ENCODE data around the gene HECW1. TPM values are rescaled to one million over a fixed set of nuclear protein-coding genes. Genes with fewer than 3 reads are reported as not detected.

The HECW1 gene
- total and polyA plus RNA-seq, 2 experiments from 2014 or later, result 11.0 to 21.8 TPM

DNA sequence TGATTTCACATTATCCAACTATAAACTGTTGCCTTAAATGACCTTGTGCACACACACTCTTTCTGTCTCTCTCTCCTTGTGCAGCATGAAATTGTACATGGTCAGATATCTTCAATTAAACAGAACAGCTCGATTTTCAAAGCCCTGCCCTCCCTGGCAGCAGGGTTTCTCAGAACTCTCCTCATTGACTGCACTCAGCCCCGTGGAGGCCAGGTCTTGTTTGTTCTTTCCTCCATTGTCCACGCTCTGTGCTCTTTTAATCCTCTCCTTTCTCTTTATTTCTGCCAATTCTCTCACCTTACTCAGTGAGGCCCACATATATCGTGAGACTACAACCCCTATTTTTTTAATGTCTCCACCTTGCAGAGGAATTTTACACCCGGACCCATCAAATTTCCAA is 294.5 kb downstream of the HECW1 start:
- Mint-ChIP-seq H3K27ac (no peak overlapping the region), H3K36me3 (ENCODE audit: low read depth) (no peaks in the 10 kb centered on the region), H3K27me3 (ENCODE audit: insufficient read depth, low read depth, poor library complexity) (no peaks in the 10 kb centered on the region), H3K4me1 (peaks cover 10% of the 10 kb centered on the region), H3K4me3 (no peak overlapping the region), H3K9me3 (no peaks in the 10 kb centered on the region)
- H3K4me2 ChIP-seq, result no peak overlapping the region
- no peak for DNase-seq (ENCODE audit: low spot score)
- 0 out of 2 replicates have a peak, but pooled peaks cover 2% of the 10 kb centered on the region for H3K36me3 ChIP-seq (ENCODE audit: insufficient read depth)
- H3K79me2 ChIP-seq (replicated peaks; ENCODE audit: insufficient read depth), result no peaks in the 10 kb centered on the region
- peaks cover 15% of the 10 kb centered on the region for H3K4me1 ChIP-seq (ENCODE audit: insufficient read depth)
- H4K20me1 ChIP-seq (replicated peaks; ENCODE audit: insufficient read depth), result no peaks in the 10 kb centered on the region
- no peaks in the 10 kb centered on the region; the same call in 1 of the 2 replicates for H3F3A ChIP-seq (replicated peaks; ENCODE audit: low read depth)
- ATAC-seq, result no peak
- no peaks in the 10 kb centered on the region for H3K9me2 ChIP-seq (ENCODE audit: insufficient read depth)
- no peak for TF ChIP-seq NANOG (IDR thresholded peaks at IDR 0.05; ENCODE audit: borderline replicate concordance)
- TF ChIP-seq, protein P1, sequence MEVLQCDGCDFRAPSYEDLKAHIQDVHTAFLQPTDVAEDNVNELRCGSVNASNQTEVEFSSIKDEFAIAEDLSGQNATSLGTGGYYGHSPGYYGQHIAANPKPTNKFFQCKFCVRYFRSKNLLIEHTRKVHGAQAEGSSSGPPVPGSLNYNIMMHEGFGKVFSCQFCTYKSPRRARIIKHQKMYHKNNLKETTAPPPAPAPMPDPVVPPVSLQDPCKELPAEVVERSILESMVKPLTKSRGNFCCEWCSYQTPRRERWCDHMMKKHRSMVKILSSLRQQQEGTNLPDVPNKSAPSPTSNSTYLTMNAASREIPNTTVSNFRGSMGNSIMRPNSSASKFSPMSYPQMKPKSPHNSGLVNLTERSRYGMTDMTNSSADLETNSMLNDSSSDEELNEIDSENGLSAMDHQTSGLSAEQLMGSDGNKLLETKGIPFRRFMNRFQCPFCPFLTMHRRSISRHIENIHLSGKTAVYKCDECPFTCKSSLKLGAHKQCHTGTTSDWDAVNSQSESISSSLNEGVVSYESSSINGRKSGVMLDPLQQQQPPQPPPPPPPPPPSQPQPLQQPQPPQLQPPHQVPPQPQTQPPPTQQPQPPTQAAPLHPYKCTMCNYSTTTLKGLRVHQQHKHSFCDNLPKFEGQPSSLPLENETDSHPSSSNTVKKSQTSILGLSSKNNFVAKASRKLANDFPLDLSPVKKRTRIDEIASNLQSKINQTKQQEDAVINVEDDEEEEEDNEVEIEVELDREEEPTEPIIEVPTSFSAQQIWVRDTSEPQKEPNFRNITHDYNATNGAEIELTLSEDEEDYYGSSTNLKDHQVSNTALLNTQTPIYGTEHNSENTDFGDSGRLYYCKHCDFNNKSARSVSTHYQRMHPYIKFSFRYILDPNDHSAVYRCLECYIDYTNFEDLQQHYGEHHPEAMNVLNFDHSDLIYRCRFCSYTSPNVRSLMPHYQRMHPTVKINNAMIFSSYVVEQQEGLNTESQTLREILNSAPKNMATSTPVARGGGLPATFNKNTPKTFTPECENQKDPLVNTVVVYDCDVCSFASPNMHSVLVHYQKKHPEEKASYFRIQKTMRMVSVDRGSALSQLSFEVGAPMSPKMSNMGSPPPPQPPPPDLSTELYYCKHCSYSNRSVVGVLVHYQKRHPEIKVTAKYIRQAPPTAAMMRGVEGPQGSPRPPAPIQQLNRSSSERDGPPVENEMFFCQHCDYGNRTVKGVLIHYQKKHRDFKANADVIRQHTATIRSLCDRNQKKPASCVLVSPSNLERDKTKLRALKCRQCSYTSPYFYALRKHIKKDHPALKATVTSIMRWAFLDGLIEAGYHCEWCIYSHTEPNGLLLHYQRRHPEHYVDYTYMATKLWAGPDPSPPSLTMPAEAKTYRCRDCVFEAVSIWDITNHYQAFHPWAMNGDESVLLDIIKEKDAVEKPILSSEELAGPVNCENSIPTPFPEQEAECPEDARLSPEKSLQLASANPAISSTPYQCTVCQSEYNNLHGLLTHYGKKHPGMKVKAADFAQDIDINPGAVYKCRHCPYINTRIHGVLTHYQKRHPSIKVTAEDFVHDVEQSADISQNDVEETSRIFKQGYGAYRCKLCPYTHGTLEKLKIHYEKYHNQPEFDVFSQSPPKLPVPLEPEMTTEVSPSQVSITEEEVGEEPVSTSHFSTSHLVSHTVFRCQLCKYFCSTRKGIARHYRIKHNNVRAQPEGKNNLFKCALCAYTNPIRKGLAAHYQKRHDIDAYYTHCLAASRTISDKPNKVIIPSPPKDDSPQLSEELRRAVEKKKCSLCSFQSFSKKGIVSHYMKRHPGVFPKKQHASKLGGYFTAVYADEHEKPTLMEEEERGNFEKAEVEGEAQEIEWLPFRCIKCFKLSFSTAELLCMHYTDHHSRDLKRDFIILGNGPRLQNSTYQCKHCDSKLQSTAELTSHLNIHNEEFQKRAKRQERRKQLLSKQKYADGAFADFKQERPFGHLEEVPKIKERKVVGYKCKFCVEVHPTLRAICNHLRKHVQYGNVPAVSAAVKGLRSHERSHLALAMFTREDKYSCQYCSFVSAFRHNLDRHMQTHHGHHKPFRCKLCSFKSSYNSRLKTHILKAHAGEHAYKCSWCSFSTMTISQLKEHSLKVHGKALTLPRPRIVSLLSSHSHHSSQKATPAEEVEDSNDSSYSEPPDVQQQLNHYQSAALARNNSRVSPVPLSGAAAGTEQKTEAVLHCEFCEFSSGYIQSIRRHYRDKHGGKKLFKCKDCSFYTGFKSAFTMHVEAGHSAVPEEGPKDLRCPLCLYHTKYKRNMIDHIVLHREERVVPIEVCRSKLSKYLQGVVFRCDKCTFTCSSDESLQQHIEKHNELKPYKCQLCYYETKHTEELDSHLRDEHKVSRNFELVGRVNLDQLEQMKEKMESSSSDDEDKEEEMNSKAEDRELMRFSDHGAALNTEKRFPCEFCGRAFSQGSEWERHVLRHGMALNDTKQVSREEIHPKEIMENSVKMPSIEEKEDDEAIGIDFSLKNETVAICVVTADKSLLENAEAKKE (CRISPR knock-in tag; IDR thresholded peaks at IDR 0.05), result no peak
- TF ChIP-seq, protein P2, sequence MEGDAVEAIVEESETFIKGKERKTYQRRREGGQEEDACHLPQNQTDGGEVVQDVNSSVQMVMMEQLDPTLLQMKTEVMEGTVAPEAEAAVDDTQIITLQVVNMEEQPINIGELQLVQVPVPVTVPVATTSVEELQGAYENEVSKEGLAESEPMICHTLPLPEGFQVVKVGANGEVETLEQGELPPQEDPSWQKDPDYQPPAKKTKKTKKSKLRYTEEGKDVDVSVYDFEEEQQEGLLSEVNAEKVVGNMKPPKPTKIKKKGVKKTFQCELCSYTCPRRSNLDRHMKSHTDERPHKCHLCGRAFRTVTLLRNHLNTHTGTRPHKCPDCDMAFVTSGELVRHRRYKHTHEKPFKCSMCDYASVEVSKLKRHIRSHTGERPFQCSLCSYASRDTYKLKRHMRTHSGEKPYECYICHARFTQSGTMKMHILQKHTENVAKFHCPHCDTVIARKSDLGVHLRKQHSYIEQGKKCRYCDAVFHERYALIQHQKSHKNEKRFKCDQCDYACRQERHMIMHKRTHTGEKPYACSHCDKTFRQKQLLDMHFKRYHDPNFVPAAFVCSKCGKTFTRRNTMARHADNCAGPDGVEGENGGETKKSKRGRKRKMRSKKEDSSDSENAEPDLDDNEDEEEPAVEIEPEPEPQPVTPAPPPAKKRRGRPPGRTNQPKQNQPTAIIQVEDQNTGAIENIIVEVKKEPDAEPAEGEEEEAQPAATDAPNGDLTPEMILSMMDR (conservative IDR thresholded peaks at IDR 0.05; ENCODE audit: low read depth in 2 of 2), result no peak
- TF ChIP-seq EZH2 (IDR thresholded peaks at IDR 0.05; ENCODE audit: low read depth, unreplicated experiment), result no peak
- TF ChIP-seq ZNF331 (CRISPR knock-in tag; IDR thresholded peaks at IDR 0.05; ENCODE audit: low read depth), result no peak
- H3K27ac ChIP-seq (ENCODE audit: low read depth), result no peak overlapping the region
- H2AFZ ChIP-seq, result no peak overlapping the region
- H3K27me3 ChIP-seq (ENCODE audit: insufficient read depth), result no peaks in the 10 kb centered on the region
- H3K4me3 ChIP-seq, result no peak overlapping the region
